H1 (cell line): ENCODE data around the gene FAM25A. TPM values are rescaled to one million over a fixed set of nuclear protein-coding genes. Genes with fewer than 3 reads are reported as not detected.
"Not testable (repeated sequence)": the region's sequence is repeated elsewhere in the genome, so short reads cannot be mapped to it uniquely, and the experiment has no call there.

ENCODE experiments used
- CTCF ChIA-PET: fragments of 300-600 bp; sonication (Branson Sonifier 250); formaldehyde crosslinking; loops from one replicate; lab custom pipeline; 2021; ENCODE audit not compliant: partially characterized antibody; lab: Charles Lee
- POLR2A ChIA-PET: fragments of 300-600 bp; sonication (Branson Sonifier 250); formaldehyde crosslinking; loops from one replicate; lab custom pipeline; 2021; ENCODE audit warnings: inconsistent platforms; ENCODE audit not compliant: partially characterized antibody; lab: Charles Lee
- DNase-seq, 2 experiments: peaks; one replicate each; pipeline versions ENCODE4 v3.0.0 to v3.0.0-alpha.2; 2010 to 2022; ENCODE audit warnings: low spot score in 2 of 2, low read depth in 1 of 2, mixed read lengths in 1 of 2
- FAIRE-seq: peaks from 2 replicates; lab custom pipeline; 2011; peaks lifted over from hg19 to GRCh38; lab: Jason Lieb, UNC
- H2AFZ ChIP-seq: 2 replicates; pipeline ENCODE4 v1.8.1; 2012; ENCODE audit warnings: low read length, inconsistent platforms
- H2AK5ac ChIP-seq: 2 replicates; pipeline ENCODE4 v1.6.1; 2013; ENCODE audit warnings: low read depth, low read length
- H2BK120ac ChIP-seq: replicated peaks from 2 replicates; pipeline ENCODE3; 2013; ENCODE audit warnings: low read depth, low read length, inconsistent platforms
- H2BK12ac ChIP-seq: 2 replicates; pipeline ENCODE4 v1.6.1; 2013; ENCODE audit warnings: low read depth, low read length
- H2BK15ac ChIP-seq: 2 replicates; pipeline ENCODE4 v1.6.1; 2013; ENCODE audit warnings: low read length
- H2BK20ac ChIP-seq: 2 replicates; pipeline ENCODE4 v1.6.1; 2013; ENCODE audit warnings: low read length
- H2BK5ac ChIP-seq: 2 replicates; pipeline ENCODE4 v1.6.1; 2013; ENCODE audit warnings: low read depth, low read length
- H3K14ac ChIP-seq: 2 replicates; pipeline ENCODE4 v1.6.1; 2013; ENCODE audit warnings: inconsistent platforms; ENCODE audit not compliant: insufficient read length
- H3K18ac ChIP-seq: 2 replicates; pipeline ENCODE4 v1.6.1; 2013; ENCODE audit warnings: low read length; ENCODE audit errors: extremely low read depth
- H3K23ac ChIP-seq: 2 replicates; pipeline ENCODE4 v1.6.1; 2013; ENCODE audit warnings: inconsistent platforms; ENCODE audit not compliant: insufficient read length
- H3K23me2 ChIP-seq: 2 replicates; pipeline ENCODE4 v1.6.1; 2013; ENCODE audit warnings: low read depth, low read length
- H3K27ac ChIP-seq: 2 replicates; pipeline ENCODE4 v1.6.1; 2011; ENCODE audit warnings: low read depth, low read length, inconsistent platforms
- H3K27me3 ChIP-seq, 4 experiments: replicated peaks in 1 of 4; 1 replicate in 1 of 4; 2 replicates in 3 of 4; pipeline versions ENCODE4 v1.6.1 to v1.8.1; 2011 to 2013; ENCODE audit warnings: low read length in 3 of 4, mild to moderate bottlenecking in 3 of 4, inconsistent platforms in 2 of 4, mixed read lengths in 2 of 4, moderate library complexity in 1 of 4; ENCODE audit not compliant: control insufficient read depth in 3 of 4, insufficient read depth in 3 of 4; ENCODE audit errors: extremely low read depth in 1 of 4
- H3K36me3 ChIP-seq, 4 experiments: 2 replicates each; pipeline versions ENCODE4 v1.6.1 to v1.8.1; 2011 to 2013; ENCODE audit warnings: mild to moderate bottlenecking in 4 of 4, low read length in 3 of 4, moderate library complexity in 2 of 4, control low read depth in 1 of 4, inconsistent platforms in 1 of 4; ENCODE audit not compliant: insufficient read depth in 4 of 4, control insufficient read depth in 2 of 4
- H3K4ac ChIP-seq: replicated peaks from 2 replicates; pipeline ENCODE3; 2013; ENCODE audit warnings: low read length, low read depth, mixed read lengths, inconsistent platforms; ENCODE audit not compliant: insufficient read length
- H3K4me1 ChIP-seq, 4 experiments: replicated peaks in 1 of 4; 1 replicate in 1 of 4; 2 replicates in 3 of 4; pipeline versions ENCODE4 v1.6.1 to v1.8.1; 2011 to 2013; ENCODE audit warnings: low read length in 3 of 4, inconsistent platforms in 2 of 4, mixed read lengths in 1 of 4; ENCODE audit not compliant: insufficient read depth in 4 of 4, control insufficient read depth in 3 of 4
- H3K4me2 ChIP-seq, 2 experiments: 2 replicates each; pipeline versions ENCODE4 v1.6.1 to v1.8.1; 2011 to 2013; ENCODE audit warnings: low read depth in 2 of 2, low read length in 2 of 2, control low read depth in 1 of 2, inconsistent platforms in 1 of 2, mild to moderate bottlenecking in 1 of 2; ENCODE audit not compliant: insufficient read depth in 1 of 2
- H3K4me3 ChIP-seq, 4 experiments: fragments of 200-600, 300-600 bp in 1 of 4; sonication (generic), shearing (Covaris generic), sonication (Bioruptor Twin) in 1 of 4; 2 replicates each; pipeline versions ENCODE4 v1.5.1 to v1.8.1; 2011 to 2016; ENCODE audit warnings: low read length in 4 of 4, low read depth in 3 of 4, control low read depth in 2 of 4, inconsistent platforms in 2 of 4, mild to moderate bottlenecking in 2 of 4, mixed read lengths in 1 of 4, moderate library complexity in 1 of 4; ENCODE audit not compliant: insufficient read depth in 2 of 4; ENCODE audit errors: extremely low read depth in 1 of 4
- H3K56ac ChIP-seq: replicated peaks from 2 replicates; pipeline ENCODE3; 2013; ENCODE audit warnings: low read depth, mild to moderate bottlenecking, mixed read lengths, low read length, inconsistent platforms; ENCODE audit not compliant: insufficient read length
- H3K79me1 ChIP-seq: 2 replicates; pipeline ENCODE4 v1.6.1; 2013; ENCODE audit warnings: low read depth, low read length, control low read depth
- H3K79me2 ChIP-seq, 2 experiments: 2 replicates each; pipeline versions ENCODE4 v1.6.1 to v1.8.1; 2012 to 2013; ENCODE audit warnings: low read length in 2 of 2, mild to moderate bottlenecking in 2 of 2, inconsistent platforms in 1 of 2; ENCODE audit not compliant: insufficient read depth in 2 of 2, control insufficient read depth in 1 of 2
- H3K9ac ChIP-seq, 4 experiments: replicated peaks in 1 of 4; 1 replicate in 1 of 4; 2 replicates in 3 of 4; pipeline versions ENCODE4 v1.6.1 to v1.8.1; 2011 to 2013; ENCODE audit warnings: low read depth in 3 of 4, low read length in 3 of 4, control low read depth in 2 of 4, mild to moderate bottlenecking in 2 of 4, moderate library complexity in 2 of 4, inconsistent platforms in 1 of 4; ENCODE audit errors: extremely low read depth in 1 of 4
- H3K9me3 ChIP-seq, 2 experiments: 2 replicates each; pipeline versions ENCODE4 v1.6.1 to v1.8.1; 2012 to 2013; ENCODE audit warnings: mild to moderate bottlenecking in 2 of 2, moderate library complexity in 2 of 2, control low read depth in 1 of 2, inconsistent platforms in 1 of 2, low read depth in 1 of 2, low read length in 1 of 2, mixed read lengths in 1 of 2; ENCODE audit not compliant: insufficient read depth in 2 of 2
- H4K20me1 ChIP-seq, 2 experiments: replicated peaks in 1 of 2; 2 replicates each; pipeline versions ENCODE3 to v1.8.1; 2011 to 2013; ENCODE audit warnings: inconsistent platforms in 2 of 2, low read length in 2 of 2, mild to moderate bottlenecking in 1 of 2; ENCODE audit not compliant: insufficient read depth in 2 of 2, control insufficient read depth in 1 of 2
- H4K5ac ChIP-seq: 2 replicates; pipeline ENCODE4 v1.6.1; 2013; ENCODE audit warnings: low read length, low read depth, mixed read lengths, inconsistent platforms; ENCODE audit not compliant: insufficient read length
- H4K8ac ChIP-seq: 2 replicates; pipeline ENCODE4 v1.8.0; 2013; ENCODE audit warnings: mild to moderate bottlenecking, moderate library complexity, low read length, inconsistent platforms; ENCODE audit not compliant: insufficient read depth; ENCODE audit errors: extremely low read depth
- H4K91ac ChIP-seq: replicated peaks from 2 replicates; pipeline ENCODE3; 2013; ENCODE audit warnings: low read length, mixed read lengths, inconsistent platforms; ENCODE audit not compliant: insufficient read length
- WGBS, 2 experiments: shearing (Covaris generic) in 1 of 2; methylation state at CpG; one replicate each; pipeline versions ENCODE4 v1.1.6 to v1.1.7; 2013 to 2015; ENCODE audit warnings: low lambda C conversion rate in 2 of 2, mixed read lengths in 2 of 2, inconsistent platforms in 1 of 2, low coverage in 1 of 2, missing lambda C conversion rate in 1 of 2; ENCODE audit not compliant: insufficient replicate concordance in 2 of 2, insufficient coverage in 1 of 2, insufficient read length in 1 of 2; ENCODE audit errors: extremely low coverage in 1 of 2, missing lambda C conversion rate in 1 of 2; 5-methylcytosine and 5-hydroxymethylcytosine counted together
- polyA plus RNA-seq, 7 experiments: library from polyadenylated mRNA; depleted of rRNA in 3 of 7; stranded (reverse) in 5 of 7; unstranded in 2 of 7; fragments of >200 nt in 5 of 7; fragments of 200-250 nt in 2 of 7; gene quantifications; 1 replicate in 5 of 7; 2 replicates in 1 of 7; 4 replicates in 1 of 7; pipeline versions ENCODE4 v1.2.1 to v1.2.3, GENCODE V29; 2011 to 2013; ENCODE audit warnings: missing spikeins in 2 of 7, mixed read lengths in 2 of 7
- total RNA-seq: library from RNA; stranded (reverse); fragmentation: NEBNext Ultra II Directional; extraction: Animal tissue kit (Norgen Biotek cat#: 25700); gene quantifications from 2 replicates; pipeline ENCODE4 v1.2.1, GENCODE V29; 2021

FAM25A gene
- total and polyA plus RNA-seq, 2 of the 8 experiments (the other 6 are each of a cell fraction or from before 2014, with no cell fraction given), result not detected

DNA sequence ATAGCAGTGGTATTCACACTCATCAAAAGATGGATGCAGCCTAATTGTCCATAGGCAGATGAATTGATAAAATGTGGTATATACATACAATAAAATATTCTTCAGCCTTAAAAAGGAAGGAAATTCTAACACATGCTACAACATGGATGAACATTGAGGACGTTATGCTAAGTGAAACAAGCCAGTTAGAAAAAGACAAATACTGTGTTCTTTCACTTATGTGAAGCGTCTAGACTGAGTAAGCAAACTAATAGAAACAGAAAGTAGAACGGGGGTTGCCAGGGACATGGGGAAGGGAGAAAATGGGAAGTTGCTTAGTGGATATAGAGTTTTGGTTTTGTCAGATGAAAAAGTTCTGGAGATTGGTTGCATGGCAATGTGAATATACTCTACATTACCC lies 6.6 kb upstream of the FAM25A start:
- H2BK120ac ChIP-seq, H3K4me1 ChIP-seq, H3K9ac ChIP-seq, H3K27me3 ChIP-seq, H3K79me1 ChIP-seq, H3K56ac ChIP-seq, H4K8ac ChIP-seq, H3K23me2 ChIP-seq, H3K9me3 ChIP-seq, DNase-seq, H3K23ac ChIP-seq, H2AK5ac ChIP-seq, H3K79me2 ChIP-seq, H3K4ac ChIP-seq, H3K14ac ChIP-seq, H2AFZ ChIP-seq, CTCF ChIA-PET, H4K20me1 ChIP-seq, H3K36me3 ChIP-seq, H3K18ac ChIP-seq, POLR2A ChIA-PET, H3K4me2 ChIP-seq, H2BK5ac ChIP-seq, H2BK15ac ChIP-seq, H3K4me3 ChIP-seq, FAIRE-seq, H2BK20ac ChIP-seq, H4K91ac ChIP-seq, H4K5ac ChIP-seq, H3K27ac ChIP-seq, H2BK12ac ChIP-seq: not testable (repeated sequence)
- WGBS, 2 experiments, result 90% methylated on average over 3 of the region's 3 CpGs; no CpG with 5 or more reads in 1 of the 2 experiments

DNA sequence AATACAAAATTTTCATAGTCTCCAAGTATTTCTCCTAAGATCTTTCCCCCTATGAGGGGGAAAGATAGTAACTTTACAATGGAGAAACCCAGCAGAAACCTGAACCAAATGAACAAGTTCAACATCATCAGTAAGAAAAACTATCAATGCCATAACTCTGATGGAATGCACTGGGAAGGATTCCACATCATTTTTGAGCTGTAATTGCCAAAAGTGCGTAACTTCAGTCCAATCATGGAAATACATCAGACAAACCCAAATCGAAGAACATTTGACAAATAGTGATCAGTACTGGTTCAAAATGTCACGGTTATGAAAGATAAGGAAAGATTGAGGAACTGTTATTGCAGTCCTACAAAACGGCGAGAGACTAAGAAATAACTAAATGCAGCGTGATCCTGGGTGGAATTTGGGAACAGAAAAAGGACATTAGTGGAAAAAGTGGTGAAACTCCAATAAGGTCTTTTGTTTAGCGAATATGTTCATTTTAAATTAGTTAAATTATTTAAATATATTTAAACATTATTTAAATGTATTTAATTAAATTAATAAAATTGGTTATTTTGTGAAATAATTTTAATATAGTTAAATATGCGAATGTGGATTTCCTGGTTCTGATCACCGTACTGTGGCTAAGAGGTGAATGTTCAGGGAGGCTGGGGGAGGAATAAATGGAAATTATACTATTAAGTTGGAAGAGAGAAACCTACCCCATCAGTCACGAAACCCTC lies 4.9 kb upstream of the FAM25A start:
- H2BK15ac ChIP-seq, H3K9ac ChIP-seq, H3K27ac ChIP-seq, H3K79me2 ChIP-seq, H4K5ac ChIP-seq, H3K23me2 ChIP-seq, DNase-seq, H3K79me1 ChIP-seq, H3K27me3 ChIP-seq, H2BK120ac ChIP-seq, H3K56ac ChIP-seq, H3K4me1 ChIP-seq, H3K36me3 ChIP-seq, H3K23ac ChIP-seq, POLR2A ChIA-PET, H4K20me1 ChIP-seq, H2BK5ac ChIP-seq, CTCF ChIA-PET, H3K4me3 ChIP-seq, H3K4me2 ChIP-seq, H3K14ac ChIP-seq, H3K4ac ChIP-seq, H2BK20ac ChIP-seq, H2AK5ac ChIP-seq, H2BK12ac ChIP-seq, H4K91ac ChIP-seq, H2AFZ ChIP-seq, H3K9me3 ChIP-seq, FAIRE-seq, H3K18ac ChIP-seq, H4K8ac ChIP-seq: not testable (repeated sequence)
- WGBS, 2 experiments, result 89% methylated on average over 10 of the region's 10 CpGs; no CpG with 5 or more reads in 1 of the 2 experiments
